IPS-NIHi7 (cell line): ENCODE measurements around the gene FBLIM1.

Experiments
- DNase-seq: peaks from one replicate; pipeline ENCODE4 v3.0.0; 2012; ENCODE audit warnings: mixed read lengths; ENCODE audit errors: extremely low spot score

Gene FBLIM1, protein sequence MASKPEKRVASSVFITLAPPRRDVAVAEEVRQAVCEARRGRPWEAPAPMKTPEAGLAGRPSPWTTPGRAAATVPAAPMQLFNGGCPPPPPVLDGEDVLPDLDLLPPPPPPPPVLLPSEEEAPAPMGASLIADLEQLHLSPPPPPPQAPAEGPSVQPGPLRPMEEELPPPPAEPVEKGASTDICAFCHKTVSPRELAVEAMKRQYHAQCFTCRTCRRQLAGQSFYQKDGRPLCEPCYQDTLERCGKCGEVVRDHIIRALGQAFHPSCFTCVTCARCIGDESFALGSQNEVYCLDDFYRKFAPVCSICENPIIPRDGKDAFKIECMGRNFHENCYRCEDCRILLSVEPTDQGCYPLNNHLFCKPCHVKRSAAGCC

DNA sequence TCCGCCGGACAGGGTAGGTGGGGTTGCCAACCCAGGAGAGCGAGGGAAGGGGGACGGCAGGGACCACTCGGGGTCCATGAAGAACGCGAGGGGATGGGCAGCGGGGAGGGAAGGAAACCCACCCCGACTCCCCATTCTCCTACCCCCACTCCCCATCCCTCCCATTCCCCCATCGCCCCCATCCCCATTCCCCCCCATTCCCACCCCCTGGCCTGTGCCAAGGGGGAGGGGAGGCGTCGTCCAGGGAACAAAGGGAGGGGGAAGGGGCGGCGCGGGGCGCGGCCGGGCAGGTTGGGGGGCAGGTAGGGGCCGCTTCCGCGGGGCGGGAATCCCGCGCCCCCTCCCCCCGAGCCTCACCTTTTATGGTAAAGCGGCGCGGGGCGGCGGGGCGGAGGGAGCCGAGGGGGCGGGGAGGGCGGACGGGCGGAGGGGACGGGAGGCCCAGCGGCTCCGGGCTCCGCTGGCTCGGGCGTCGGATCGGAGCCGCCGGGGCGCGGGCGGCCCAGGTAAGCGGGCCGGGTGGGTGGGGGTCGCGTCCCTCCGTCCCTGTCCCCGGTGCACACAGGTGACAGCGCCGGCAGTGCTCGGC lies at the start of gene FBLIM1:
Gene FBLIM1, plus strand, starts transcription at position 453 of the 589 bp plus-strand sequence. CDS start 6,189 bp downstream, outside the sequence.
- DNase-seq = peak; percentile 76

DNA sequence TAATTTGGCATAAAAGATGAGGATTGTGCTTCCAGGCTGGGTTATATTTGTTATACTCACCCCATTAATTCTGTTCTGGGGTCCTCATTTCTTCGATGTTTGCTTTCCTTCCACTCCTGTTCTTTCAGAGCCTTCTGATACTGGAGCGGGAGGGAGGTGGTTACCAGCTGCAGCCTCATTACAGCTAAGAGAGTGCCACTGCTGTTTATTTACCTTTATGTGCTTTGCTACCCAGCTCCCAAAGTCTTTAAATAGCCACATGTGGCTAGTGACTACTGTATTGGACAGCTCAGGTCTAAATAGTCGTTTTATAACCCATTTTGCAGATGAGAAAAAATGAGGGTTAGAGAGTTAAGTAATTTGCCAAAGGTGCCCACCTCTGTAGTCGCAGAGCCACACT lies 49.4 kb upstream of the FBLIM1 start:
- no peak for DNase-seq

DNA sequence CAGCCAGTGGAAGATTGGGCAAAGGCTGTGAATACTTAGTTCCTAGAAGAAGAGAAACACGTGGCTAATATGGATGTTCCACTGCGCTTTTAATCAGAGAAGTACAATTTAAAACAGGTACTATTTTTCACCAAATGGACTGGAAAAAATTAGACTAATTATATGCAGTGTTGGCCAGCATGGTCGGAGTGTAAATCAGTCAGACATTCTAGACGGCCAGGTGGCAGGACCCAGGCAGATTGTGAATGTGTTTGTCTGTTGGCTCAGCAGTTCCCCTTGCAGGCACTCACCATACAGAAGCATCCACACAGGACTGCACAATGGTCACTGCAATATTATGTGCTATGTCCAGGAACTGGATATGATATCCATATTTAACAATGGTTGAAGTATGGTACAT lies 46.4 kb upstream of the FBLIM1 start:
- DNase-seq = no peak

DNA sequence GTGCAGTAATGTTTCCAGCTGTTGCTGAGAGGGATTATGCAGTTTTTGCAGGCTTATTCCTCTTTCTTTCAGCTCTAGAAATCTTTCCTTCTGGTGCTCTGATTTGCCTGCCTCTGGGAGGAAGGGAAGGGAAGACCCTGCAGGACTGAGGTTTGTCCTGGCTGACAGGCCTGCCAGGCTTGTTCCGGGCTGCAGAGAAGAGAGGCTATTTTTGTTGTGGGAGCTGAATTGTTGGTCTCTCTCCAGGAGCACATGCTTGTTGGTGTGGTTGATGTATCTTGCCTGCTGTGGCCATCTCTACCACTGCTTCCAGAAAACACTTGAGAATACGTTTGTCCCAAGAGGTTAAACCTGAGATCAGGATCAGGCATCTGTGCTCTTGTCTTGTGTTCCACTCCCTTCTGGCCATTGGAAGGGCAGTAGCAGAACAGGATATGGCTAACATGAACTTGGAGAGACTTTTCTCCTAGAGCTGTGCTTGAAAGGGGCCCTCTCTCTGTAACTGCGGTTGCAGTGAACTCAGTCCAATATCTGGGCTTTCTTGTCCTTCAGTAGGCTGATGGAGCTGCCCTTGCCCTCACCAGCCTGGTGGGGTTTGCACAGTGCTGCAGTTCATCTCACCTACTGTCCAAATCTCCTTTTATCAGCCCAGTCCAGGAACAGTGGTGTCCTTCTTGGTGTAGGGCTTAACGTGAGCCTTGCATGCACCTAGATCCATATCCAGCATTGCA lies 44.0 kb upstream of the FBLIM1 start:
- DNase-seq = no peak

DNA sequence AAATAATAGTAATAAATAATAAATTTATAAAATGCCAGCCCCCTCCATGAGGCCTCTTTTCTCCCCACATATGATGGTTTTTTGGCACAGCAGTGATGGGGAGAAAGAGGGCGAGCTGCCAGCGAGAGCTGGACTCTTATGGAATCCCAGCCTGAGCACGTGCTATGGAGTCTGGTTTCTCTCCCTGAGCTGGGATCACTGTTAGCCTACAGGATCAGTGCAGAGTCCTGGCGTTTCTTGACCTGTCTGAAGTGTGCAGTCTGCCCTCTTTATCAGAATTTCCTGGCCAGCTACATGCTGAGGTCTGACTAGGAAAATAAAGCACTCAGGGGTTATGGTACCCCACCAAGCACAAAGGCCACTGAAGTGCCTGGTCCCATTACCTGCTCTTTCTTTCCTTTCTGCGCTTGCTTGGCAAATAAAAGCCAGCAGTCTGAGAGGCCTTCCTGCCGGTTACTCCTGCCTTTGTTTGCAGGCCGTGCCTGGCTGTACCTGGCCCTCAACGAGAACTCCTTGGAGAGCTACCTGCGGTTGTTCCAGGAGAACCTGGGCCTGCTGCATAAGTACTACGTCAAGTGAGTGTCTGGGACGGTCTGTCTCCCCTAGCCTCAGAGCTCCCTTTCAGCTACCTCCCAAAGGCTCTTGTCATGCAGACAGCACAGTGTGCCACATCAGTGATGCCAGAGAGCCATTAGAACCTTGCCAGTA lies 41.0 kb upstream of the FBLIM1 start:
- no peak for DNase-seq

DNA sequence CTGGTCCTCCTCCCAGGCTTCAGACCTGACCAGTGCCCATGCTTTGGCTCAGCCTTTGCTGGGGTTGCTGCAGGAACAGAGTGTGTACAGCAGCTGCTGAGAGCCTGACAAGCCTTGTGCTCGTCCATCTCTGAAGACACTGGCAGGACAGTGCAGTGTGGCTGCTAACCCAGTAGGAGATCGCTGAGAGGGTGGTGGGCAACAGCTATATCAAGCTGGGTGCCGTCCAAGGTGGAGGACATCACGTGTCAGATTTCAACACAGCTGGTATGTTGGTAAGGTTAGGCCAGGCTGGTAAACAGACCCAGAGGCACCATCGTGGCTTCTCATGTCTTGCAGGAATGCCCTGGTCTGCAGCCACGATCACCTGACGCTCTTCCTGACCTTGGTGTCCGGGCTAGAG lies 40.4 kb upstream of the FBLIM1 start:
- no peak for DNase-seq

DNA sequence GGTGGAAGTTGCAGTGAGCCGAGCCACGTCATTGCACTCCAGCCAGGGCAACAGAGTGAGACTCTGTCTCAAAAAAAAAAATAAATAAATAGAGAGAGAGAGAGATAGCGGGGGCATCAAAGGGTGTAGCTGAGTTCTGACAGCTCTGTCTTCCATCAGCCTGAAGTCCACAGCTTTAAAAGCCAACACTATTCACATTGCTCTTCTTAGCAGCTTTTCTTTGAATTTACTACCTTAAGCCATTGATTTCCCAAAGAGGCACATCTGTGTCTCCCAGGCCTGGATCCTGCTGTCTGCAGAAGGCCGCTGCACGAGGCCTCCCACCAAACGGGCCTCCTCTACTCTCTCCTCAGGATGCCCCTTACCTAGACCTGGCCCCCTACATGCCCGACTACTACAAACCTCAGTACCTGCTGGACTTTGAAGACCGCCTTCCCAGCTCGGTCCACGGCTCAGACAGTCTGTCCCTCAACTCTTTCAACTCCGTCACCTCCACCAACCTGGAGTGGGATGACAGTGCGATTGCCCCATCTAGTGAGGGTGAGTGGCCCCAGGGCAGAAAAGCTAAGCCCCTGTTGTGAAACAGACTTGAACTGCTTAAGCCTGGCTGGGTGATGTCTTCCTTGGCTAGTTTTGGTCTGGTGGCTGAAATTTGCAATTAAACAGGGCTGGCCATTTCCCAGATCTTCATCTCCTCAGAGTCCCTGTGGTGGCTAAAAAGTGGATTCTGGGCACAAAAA lies 39.0 kb upstream of the FBLIM1 start:
- DNase-seq = no peak

DNA sequence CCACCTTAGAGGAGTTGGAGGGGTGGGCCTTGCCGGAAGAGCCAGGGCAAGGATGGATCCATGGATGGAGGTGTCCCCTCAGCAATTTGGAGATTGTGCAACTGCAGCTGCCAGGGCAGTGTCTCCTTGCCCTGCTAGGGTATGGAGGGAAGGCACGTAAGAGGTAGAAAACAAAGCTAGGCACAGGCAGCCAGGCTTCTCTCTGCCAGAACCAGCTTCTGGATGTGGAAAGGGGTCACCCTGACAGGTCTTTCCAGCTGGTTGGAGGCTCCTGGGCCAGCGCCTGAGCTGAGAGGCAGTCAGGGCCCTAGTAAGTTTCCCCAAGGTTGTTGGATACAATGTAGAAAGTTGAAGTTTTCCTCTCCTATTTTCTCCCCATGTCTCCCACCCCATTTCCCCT lies 37.7 kb upstream of the FBLIM1 start:
- DNase-seq = no peak

DNA sequence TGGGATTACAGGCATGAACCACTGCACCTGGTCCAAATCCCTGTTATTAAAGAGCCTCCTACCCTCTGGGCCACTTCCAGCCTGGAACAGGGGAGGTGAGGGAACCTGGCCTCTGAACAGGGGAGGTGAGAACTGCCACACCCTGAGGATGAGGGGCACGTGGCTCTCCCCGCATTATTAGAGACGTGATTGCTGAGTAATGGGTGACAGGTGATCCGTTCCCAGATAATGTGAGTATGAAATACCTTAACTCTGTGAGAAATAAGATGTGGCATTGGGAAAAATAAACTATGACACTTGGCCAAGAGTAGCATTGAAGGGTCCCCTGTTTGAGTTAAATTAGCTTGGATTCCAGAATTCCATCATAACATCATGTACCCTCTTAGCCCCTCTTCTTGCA lies 36.2 kb upstream of the FBLIM1 start:
- no peak for DNase-seq

DNA sequence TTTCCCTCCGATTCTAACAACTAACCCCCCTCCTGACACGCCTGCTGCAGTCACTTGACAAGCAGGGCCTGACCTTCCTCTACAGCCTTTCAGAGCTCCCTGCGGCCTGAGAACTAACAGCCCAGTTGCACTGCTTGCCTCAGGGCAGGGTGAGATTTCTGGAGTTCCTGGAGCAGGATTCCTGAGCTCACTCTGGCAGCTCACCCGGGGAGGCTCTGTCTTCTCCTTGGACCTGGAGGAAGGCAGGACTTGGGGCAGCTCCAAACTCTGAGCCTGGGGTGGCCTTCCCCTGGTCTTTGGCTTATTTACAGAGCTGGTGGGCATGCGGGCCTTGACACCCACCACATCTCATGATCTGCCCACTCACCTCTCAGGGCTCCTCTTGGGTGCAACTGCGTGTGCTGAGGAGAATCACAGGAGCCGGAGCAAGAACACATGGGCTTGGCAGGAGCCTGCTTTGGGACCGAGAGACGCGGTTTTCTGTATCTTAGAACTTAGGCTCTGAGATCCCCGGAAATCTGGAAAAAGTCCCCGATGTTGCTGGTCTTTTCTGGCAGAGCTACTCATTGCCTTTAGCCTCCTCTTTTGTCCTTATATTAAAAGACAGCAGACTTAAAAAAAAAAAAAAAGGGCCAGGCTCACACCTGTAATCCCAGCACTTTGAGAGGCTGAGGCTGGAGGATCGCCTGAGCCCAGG lies 35.6 kb upstream of the FBLIM1 start:
- DNase-seq = no peak

DNA sequence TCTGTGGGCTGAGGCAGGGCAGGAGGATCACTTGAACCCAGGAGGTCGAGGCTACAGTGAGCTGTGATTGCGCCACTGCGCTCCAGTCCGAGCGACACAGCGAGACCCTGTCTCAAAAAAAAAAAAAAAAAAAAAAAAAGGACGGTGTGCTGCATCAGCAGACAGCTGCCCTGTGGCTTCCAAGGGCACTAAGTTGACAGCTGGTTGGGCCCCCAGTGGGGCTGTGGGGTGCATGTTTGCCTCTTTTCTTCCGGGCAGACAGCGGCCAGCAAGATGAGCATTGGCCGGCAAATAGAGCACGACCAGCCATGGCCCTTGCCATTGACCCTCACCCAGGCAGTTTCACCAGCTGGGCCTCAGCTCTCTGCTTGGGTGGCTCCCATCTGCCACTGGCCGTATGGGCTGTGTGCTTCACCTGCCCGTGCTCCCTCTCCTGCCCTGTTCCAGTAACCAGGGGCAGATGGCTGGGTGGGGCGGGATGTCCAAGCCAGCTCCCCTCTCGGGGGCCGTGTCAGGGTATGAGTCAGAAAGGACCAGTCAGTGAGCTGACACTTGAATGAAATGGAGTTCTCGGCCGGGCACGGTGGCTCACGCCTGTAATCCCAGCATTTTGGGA lies 34.9 kb upstream of the FBLIM1 start:
- DNase-seq = no peak

DNA sequence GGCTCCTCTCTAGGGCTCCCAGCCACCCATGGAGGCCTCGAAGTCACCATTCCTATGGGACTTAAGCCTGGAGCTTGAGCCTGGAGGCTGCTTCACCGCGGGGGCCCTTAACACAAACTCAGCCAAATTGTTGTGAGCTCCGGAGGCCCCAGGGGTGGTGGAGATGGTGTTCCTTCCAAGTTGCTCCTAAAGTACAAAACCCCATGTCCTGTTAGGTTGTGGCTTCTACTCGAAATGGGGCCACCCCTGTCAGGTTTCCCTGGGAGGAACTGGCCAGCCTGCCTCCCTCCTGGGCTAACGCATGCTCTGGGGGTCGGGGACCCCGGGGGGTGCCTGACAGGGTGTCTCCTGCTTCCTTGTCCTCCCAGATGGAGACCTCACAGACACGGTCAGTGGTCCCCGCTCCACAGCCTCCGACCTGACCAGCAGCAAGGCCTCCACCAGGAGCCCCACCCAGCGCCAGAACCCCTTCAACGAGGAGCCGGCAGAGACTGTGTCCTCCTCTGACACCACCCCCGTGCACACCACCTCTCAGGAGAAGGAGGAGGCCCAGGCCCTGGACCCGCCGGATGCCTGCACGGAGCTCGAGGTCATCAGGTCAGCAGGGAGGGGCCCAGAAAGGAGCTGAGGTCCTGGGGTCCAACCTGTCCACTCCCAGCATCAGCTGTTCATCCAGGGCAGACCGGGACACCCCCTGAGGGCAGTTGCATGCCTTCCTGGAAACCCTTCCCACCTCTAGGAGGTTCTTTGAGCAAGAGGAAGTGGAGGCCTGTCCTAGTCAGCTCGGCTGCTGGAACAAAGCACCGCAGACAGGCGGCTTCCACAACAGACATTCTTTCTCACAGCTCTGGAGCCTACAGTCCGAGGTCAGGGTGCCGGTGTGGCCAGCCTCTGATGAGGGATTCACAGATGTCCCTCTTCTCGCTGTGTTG lies 33.4 kb upstream of the FBLIM1 start:
- no peak for DNase-seq

DNA sequence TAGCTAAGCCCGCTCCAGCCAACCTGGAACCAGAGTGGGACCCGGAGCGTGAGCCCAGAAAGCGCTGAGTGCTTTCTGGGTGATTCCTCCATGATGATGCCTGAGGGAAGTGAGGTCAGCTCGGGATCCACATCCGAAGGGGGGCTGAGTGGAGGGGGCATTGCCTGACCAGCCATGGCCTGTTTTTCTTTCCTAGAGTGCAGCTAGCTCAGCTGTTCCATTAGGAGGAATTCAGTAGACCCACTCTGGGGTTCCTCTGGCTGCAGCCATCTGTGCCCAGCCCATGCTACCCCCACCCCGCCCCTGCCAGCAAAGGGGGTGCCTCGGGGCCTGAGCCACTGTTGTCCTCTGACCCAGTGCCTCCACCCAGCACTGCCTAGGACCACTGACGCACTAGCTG lies 32.1 kb upstream of the FBLIM1 start:
- DNase-seq = no peak

DNA sequence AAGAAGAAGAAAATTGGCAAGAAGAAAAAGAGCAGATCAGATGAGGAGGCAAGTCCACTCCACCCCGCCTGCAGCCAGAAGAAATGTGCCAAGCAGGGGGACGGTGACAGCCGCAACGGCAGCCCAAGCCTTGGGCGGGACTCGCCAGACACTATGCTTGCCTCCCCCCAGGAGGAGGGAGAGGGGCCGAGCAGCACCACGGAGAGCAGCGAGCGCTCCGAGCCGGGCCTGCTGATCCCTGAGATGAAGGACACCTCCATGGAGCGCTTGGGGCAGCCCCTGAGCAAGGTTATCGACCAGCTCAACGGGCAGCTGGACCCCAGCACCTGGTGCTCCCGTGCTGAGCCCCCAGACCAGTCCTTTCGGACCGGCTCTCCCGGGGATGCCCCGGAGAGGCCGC lies 31.6 kb upstream of the FBLIM1 start:
- peak; percentile 45 for DNase-seq

DNA sequence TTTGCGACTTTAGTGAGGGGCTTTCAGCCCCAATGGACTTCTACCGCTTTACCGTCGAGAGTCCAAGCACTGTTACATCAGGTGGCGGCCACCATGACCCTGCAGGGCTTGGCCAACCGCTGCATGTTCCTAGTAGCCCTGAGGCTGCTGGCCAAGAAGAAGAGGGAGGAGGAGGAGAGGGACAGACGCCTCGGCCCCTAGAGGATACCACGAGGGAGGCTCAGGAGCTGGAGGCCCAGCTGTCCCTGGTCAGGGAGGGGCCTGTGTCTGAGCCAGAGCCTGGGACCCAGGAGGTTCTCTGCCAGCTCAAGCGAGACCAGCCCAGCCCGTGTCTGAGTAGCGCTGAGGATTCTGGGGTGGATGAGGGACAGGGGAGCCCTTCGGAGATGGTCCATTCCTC lies 31.2 kb upstream of the FBLIM1 start:
- no peak for DNase-seq

DNA sequence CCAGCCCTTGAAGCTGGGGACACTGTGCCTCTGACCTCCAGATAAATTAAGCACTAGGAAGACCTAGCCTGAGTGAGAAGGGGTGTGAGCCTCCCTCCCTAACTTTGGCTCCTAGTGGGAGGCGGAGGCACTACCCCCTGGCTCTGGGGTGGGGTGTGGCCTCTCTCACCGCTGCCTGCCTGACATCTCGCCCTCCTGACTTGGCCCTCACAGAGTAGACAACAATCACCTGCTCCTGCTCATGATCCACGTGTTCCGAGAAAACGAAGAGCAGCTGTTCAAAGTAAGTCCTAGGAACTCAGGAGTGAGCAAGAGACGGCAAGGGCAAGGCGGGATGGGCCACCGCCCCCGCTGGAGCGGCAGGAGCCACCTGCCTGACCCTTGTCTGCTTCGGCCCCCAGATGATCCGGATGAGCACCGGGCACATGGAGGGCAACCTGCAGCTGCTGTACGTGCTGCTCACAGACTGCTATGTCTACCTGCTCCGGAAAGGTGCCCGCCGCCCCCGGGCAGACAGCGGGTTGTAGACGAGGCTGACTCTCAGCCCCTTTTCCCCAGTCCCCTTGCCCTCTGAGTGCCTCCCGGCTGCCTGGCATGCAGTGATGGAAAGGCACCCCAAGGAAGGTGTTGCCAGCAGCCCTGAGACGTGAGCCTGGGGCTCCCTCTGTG lies 30.6 kb upstream of the FBLIM1 start:
- no peak for DNase-seq

DNA sequence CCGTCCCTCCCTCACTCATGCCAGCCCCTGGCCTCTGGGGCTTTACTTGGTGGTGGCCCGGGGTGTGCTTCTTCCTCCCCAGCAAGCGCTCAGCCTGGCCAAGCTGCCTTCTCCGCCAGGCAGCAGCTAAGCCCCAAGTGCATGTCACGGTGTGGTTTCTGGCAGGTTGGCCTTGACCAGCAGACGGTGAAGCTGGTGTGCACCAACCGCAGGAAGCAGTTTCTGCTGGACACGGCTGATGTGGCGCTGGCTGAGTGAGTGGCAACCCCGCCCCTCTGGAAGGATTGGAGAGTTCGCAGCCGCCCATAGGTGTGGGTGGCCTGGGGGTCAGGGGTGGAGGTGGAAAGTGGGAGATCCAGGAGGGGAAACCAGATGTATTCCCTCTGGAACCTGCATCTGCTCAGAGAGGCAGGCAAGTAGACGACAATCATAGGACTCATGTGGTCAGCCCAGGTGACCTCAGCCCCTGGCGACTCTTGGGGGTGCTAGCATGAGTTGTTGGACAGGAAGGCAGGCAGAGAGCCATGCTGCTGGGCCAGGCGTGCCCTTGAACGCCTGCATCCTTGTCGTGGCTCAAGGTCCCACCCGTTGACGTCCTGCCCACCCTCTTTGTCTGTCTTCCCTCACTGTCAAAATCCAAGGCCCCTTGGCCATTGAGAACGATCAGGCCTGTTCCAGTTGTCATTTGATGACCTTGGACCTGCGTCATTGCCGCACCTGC lies 29.5 kb upstream of the FBLIM1 start:
- DNase-seq = no peak

DNA sequence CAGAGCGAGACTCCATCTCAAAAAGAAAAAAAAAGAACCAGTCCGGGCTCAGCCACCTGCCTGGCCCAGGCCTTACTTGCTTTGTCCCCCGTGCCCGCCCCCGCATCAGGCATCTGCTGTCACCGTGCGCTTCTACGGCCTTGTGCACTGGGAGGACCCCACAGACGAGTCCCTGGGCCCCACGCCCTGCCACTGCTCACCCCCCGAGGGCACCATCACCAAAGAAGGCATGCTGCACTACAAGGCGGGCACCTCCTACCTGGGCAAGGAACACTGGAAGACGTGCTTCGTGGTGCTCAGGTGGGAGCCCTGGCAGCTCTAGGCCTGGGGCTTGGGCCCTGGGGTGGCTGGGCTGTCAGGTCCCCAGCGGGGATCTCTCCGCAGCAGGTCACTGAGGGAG lies 28.2 kb upstream of the FBLIM1 start:
- no peak for DNase-seq
